Suppressor macrophage (primary cell): Measurements from ENCODE around the gene GRHL3.

Experiments used
- DNase-seq, 4 experiments: peaks; one replicate each; pipeline ENCODE4 v3.0.0-alpha.2; 2020 to 2022

The GRHL3 gene

DNA sequence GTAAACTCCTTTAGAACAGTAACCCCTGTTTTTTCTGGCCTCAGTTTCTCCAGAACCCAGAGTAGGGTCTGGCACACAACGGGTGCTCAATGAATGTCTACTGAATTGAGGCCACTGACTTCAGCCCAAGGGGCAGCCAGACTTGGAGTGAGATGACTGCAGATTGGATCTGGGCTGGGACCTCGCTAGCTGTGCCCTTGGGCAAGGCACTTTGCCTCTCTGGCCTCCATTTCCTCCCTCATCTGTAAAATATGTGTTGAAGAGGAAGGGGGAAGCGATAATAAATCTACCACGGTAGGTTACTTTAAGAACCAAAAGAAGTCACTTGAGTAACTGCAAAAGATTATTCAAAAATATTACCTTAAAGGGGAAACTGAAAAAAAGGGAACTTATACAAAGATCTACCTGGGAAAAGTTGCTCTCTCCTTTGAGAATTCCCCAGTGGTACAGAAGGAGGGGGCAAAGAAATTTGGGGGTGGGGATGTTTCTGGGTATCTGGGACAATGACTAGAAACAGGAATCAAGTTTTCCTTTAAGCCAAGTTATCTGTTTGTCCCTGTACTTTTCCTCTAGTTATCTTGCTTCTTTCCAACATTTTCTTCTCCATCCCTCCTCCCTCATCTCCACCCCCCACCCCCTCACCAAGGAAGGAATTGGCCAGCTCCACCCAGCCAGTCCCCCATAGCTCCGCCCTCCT, 394 bp upstream of the GRHL3 start:
- DNase-seq, result no peak

DNA sequence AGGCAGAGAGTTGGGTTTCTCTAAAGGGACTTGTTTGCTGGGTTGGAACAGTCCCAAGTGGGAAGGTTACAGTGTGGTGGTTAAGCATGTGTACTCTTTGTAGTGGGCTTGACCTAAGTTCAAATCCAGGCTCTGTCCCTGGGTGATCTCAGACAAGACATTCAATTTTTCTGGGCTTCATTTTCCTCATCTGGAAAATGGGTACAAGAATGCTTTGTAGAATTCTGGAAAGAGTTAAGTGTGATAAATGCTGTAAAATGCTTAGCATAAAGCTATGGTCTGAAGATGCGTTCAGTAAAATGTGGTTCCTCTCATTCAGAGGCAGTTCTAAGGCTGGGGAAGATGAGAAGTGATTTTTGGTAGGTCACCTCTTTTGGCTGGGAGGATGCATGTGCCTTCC, 805 bp downstream of the GRHL3 start:
- DNase-seq, result no peak

DNA sequence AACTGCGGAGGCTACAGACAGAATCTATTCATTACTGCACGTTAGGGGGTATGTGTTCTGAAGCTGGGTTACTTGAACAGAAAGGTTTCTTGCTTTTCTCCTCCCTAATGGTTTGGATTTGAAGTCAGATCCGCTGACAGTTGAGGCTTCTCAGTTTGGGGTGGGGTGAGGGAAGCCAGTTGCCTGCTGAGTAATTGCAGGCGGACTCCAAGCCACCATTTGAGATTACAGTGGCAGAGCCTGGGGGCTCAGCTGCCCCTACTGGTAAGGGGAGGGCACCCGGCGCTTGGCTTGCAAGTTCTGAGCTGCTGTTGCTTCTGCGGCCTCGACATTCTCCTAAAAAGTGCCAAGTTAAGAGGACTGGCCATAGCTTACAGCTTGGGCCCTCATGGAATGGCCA, 2.0 kb downstream of the GRHL3 start:
- no peak for DNase-seq

DNA sequence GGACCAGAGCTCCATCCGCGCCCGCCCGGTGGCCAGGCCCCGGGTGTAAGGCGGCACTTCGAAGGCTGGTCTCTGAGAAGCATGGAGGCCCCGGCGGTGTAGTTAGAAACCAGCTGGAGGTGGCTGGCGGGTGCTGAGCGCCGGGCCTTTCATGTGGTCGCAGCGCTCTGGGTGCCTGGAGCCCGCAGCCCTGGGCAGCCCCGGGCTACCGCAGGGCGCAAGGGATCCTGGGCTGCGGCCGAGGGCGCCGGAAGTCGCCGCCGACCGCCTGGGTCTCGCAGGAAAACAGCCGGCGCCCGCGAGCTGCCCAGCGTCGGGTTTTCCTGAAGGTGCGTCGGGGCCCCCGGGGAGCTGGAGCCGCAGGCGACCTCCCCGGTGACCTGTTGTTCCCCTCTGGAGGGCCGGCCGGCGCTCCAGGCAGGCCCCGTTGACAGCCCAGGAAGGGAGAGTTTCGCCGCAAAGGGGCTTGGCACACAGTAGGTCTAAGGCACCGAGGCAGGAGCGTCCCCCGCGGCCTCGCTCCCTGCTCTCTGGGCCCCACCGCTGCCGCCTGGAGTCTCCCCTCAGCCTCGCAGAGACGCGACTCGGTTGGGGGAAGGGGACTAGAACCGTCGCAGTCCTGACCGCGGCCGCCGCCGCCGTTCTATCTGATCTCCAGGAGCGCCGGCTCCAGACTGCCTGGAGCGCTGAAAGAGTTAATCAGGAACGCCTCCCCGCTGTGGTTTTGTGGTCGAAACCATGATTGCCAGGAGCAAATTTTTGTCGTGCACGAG, 2.7 kb downstream of the GRHL3 start:
- DNase-seq, result peak; percentile 27 to 66 (median 42)

DNA sequence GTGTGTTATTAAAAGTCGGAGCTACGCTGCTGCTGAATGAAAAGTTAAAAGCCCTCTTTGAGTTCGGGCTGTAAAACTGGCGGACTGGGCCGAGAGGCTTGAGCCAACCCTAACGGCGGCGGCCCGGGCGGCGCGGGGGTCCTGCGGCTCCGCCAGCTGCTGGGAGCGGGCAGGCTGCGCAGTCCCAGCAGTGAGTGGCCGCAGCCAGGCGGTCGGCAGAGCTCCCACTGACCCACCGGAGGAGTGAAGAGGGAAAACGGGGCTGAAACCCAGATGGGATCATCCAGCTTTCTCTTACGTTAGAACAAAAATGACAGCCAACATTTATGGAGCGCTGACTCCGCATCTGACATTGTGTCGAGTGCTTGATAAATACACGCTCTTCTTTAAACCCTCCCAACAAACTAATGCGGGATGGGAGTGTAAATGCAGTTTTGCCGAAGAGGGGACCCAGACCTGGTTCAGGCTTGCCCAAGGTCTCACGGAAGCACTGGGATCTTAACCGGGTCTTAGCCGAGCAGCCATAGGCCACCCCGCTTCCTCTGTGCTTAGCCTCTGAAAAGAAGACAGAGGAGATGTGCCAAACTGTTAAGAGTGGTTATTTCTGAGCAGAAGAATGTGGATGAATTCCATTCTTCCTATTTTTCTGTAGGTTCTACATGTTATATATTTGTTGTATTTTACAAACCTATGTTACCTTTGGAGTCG, 3.5 kb downstream of the GRHL3 start:
- no peak for DNase-seq

DNA sequence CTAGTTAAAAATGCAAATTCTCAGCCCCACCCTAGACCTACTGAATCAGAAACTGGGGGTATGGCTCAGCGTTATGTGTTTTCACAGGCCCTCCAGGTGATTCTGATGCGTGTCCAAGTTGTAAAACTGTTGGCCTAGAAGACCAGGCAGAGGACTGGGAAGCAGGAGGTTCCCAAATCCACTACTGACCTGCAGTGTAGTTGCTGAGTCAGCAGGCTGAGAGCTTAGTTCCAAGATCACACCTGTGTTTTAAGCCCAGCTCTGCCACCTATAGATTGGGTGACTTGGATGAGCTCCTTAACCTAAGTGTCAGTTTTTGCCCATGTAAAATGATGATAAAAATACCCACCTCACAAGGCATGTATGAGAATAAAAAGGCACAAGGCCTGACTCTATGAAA, 4.1 kb downstream of the GRHL3 start:
- DNase-seq, result no peak

DNA sequence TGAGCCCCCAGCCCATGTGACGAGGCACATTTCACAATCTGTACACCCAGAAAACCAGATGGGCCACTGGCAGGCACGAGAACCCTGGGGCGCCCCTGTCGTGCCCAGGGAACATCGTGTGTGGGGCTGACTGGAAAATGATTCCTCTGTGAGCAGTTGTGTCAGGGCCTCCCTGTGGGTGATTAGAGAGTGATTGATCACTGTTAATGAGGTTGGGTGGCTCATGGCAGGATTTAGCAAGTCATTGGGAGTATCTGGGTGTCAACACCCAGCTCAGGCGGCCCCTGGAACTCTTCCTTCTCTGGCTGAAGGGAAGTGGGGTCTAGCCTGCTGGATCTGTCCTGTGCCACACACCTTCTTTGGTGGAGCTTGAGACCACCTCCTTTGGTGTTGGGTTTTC, 5.7 kb downstream of the GRHL3 start:
- no peak for DNase-seq

DNA sequence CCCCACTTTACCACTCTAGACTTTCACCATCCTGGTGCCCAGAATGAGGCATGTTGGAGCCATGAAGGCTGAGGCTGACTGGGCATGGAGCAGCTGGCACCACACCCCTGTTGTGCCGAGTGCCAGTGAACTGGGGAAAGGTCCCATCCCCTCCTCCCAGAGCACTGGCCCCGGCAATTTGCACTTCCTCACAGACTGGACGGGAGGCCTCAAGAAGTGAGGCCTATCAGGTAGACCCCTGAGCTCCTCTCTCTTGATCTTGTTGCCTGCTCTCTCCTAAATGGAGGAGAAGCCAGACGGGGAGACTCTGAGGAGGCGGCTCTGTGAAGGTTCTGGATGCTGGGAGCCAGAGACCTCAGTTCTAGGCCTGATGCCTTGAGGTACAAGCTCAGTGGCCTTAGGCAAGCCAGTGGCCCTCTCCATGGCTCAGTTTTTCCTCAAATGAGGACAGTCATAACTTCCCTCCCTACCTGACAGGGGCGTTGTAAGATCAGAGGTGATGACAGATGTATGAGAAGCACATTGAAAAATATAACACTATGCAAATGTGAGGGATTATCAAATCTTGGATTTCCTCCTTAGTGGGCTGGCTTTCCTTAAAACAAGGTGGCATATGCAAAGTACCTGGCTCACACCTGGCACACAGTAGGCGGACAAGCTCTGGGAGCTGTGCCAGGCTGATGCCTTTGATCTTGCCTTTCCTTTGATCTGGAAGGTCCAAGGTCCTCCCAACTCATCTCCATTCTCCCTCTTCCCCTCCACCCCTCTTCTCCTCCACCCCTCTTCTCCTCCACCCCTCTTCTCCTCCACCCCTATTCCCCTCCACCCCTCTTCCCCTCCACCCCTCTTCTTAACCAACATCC, 6.7 kb downstream of the GRHL3 start:
- DNase-seq, result no peak

DNA sequence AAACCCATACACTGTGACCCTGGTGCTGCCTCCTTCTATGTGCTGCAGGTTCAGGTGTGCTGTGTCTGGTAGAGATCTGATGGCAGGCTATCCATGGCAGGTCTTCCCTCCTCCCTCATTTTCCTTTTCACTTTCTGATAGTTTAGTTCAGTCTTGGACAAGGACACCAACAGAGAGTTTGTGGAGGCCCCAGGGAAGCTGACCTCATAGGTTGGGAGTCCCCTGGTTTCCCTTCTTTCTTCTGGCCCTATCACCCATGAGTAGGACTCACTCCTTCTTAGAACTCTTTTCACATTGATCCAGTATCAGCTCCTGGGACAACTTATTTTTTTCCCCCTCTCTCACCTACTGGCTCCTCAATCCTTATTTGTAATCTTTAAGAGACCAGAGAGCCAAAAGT, 8.3 kb downstream of the GRHL3 start:
- no peak for DNase-seq

DNA sequence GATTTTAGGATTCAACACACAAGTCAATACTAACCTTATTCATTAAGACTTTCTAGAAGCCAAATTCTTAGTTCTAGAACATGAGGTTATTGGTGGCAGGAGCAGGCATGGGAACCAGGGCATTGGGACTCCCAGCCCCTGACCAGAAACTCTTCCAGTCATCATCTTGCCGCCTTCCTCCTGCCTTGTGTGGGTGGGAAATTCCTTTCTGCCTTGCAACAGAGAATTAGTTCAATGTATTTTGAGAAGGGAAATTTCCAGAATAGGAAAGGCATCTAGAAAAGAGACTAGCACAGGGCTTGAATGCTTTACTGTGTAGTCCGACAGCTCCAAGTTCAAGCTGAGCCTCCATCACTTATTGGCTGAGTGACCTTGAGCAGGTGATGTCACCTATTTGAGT, 8.7 kb downstream of the GRHL3 start:
- no peak for DNase-seq

DNA sequence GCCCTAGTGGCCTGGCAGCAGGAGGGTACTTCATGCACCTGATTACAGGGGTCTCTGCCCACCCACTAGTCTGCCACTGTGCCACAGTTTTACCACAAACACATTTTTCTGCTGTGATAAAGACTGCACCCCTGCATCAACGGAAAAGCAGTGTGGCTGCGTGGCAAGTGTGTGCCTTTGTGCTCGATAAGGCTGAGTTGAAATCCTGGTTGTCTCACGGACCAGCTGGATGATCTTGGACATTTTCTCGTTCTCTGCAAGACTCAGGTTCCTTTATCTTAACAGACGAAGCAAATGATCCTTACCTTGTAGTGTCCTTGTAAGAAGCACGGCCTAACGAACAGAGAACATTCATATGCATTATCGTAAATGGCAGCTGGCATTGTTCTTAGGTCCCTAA, 10.2 kb downstream of the GRHL3 start:
- DNase-seq, result no peak

DNA sequence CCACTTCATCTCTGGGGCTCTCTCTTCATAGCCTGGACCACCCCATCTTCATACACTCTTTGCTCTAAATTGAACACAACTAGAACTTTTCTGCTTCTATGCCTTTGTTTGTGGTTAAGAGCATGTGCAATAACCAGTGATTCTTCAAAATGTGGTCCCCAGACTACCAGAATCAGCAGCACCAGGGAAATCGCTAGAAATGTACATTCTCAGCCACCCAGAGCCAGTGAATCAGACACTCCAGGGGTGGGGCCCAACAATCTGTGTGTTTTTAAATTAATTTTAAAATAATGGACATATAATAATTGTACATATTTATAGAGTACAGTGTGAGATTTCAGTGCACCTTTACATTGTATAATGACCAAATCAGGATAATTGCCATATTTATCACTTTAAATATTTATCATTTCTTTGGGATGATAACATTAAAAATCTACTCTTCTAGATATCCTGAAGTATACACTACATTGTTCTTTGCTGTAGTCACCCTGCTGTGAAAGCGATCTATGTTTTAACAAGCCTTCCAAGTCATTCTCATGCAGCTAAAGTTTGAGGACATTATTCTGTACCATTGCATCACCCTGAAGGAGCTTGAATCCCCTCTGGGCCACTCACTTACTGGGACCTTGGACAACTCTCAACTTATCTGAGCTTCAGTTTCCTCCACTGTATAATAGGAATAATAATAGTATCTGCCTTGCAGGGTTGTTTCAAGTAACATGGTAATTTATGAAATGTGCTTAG, 10.8 kb downstream of the GRHL3 start:
- DNase-seq, result no peak

DNA sequence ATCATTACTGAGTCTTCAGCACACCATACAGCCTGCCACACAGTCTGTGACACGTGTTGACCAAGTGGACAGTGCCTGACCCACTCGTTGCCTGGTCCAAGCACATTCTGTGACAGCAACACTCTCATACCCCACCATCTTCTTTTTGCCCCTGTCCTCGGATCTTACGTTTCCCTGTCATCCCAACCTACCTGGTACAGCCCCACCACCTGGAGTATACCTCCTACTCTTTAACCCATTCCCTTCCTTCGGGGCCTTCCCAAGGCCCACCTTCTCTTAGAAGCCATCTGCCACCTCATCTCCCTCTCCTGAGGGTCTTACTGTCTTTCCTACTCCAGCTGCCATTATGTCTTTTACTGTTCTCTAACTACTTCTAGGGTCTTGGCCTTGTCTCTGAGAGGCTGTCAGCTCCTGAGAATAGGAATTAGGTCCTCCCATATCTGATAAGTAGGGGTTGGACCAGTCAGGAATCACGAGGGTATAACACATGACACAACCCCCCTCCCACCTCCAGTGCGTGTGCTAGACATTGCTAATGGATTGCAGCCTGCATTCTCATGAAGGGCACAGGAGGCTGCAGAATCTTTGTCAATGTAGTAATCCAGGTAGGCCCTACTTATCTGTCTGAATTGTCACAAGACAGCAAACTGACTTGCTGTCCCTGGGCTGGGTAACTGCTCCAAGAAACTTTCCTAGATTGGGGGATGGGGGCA, 13.0 kb downstream of the GRHL3 start:
- DNase-seq, result no peak

DNA sequence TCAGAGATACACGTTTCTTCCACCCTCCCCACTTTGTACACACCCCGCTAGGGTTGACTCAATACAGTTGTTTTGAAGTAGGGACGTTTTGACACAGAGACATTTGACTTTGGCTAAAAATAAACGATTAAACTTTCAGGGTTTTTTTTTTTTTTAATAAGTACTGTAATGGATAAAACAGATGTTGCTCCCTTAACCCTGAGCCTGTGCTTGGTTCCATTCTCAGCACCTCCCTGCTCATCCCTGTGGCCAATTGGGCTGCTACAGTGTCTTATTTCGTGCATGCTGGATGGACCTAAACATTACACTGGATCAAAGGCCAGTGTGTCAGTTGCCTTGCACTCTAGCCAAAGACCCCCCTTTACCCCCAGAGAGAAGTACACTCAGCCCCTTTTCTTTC, 16.9 kb downstream of the GRHL3 start:
- DNase-seq, result no peak

DNA sequence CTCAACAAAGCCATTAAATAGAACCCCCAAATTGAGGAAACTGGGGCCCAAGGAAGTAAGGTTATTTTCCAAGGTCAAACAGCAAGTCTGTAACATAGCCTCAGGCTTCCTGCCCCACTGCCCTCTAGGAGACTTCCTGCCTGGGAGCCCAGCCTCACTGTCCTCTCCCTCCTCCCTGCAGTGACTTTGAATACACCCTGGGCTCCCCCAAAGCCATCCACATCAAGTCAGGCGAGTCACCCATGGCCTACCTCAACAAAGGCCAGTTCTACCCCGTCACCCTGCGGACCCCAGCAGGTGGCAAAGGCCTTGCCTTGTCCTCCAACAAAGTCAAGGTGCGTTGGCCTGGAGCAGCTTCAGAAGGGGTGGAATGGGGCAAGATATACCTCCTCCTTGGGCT, 18.3 kb downstream of the GRHL3 start:
- DNase-seq, result no peak

DNA sequence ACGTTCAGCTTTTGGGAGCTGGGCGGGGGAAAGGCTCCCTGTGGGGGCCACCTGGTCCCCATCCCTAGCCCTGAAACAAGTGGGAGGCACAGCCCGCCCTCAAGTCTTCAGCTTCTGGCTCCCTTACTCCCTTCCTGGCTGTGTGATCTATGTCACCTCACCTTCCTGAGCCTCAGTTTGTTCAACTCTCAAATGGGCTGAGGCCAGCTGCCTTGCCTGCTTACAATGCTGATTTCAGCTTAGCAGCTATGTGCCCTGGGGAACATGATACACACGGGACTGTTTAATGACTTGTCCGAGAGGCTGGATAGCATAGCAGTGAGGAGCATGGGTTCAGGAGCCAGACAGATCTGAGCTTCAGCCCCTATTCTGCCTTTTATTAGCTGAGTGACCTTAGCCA, 19.3 kb downstream of the GRHL3 start:
- no peak for DNase-seq

DNA sequence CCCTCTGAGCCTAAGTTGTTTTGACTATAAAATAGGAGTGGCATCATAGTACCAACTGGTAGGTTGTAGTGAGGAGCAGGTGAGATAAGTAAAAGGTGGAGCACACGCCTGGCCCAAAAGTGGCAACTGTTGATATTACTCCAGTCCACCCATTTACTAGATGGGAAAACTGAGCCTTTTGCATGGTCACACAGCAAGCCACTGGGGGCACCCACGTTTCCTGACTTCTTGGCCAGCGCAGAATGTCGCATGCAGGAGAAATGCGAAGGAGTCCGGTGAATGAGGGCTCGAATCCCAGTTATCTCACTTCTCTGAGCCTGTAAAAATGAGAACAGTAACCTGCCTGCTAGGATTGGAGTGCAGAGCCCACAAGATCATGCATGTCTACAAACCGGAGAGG, 20.8 kb downstream of the GRHL3 start:
- no peak for DNase-seq

DNA sequence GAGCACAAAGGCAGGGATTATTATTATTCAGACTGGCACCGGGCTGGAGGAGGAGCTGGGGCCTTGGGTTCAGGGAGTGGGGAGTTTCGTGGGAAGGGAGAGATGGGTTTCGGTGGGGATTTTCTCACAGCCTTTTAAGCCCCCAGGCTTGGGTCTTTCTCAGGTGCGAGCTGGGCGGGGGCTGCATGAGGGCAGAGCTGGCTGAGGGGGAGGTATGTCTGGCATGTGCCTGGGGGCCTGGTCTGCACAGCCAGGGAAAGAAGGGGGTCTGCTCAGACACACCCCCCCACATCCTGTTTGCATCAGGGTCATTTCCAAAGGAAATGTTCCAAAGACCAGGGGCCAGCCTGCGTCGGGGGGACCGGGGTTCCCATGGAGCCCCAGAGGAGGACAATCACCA, 21.6 kb downstream of the GRHL3 start:
- DNase-seq, result no peak

DNA sequence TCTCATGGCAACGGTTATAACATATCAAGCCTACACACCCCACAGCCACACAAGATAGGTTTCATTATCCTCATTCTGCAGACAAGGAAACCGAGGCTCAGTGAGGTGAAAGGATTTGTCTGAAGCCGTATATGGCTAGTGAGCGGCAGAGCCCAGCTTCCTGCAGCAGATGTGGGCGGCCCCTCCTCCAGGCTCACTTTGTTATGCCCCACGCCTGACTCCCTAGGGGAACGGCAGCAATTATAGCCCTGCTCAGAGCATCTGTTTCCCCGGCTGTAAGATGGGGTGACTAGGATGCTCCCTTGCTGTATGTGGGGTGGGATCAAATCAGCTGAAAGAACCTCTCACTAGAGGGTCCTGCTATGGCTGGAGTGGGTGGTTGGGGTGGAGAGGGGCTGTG, 22.1 kb downstream of the GRHL3 start:
- no peak for DNase-seq

DNA sequence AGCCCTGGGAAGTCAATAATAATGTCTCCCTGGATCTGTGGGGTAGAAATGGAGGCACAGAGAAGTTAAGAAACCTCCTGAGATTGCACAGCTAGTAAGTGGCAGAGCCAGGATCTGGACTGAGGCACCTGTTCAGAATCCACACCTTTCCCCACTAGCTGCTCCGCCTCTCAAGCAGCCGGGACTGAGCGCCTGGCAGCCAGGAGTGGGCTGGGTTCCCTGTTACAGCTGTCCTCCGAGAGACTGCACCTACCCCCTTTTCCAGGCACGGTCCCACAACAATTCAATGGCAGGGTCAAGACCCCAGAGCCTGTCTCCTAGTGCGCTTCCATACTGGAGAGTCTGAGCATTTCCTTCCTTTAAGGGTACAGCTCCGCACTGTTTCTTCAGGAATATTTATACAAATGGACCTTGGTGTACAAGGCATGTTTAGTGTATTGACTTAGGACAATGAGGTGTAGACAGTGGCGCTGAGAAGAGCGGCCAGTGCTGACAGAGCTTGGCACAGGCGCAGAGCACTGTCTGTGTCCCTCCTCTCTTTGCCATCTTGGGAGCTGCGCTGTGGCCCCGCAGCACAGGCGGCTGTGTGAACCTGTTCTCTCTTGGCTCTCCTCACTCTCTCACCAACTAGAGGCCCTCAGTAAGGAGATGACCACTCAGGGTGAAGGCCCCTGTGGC, 24.4 kb downstream of the GRHL3 start:
- DNase-seq, result no peak
